Transverse colon (tissue), 4 donors: ENCODE data around the gene NECTIN2.

Experiments used
- EP300 ChIP-seq: sonication (generic); formaldehyde crosslinking; IDR thresholded peaks from one replicate; pipeline ENCODE4 v1.6.1; 2017; ENCODE audit warnings: antibody characterized with exemption, low read depth
- POLR2A ChIP-seq: fragments of 450-650 bp; IDR thresholded peaks from one replicate; pipeline ENCODE4 v1.6.1; 2016; ENCODE audit warnings: antibody characterized with exemption, mild to moderate bottlenecking, moderate library complexity
- POLR2AphosphoS5 ChIP-seq, 3 donors: sonication (generic); formaldehyde crosslinking; IDR thresholded peaks; one replicate each; pipeline ENCODE4 v1.6.1; 2016; ENCODE audit warnings: antibody characterized with exemption in 3 of 3
- TF ChIP-seq, protein P1 (sequence below), 5 experiments: fragments of 200-600 bp in 3 of 5; fragments of 450-650 bp in 2 of 5; sonication (generic) in 3 of 5; IDR thresholded peaks; 1 replicate in 2 of 5; 2 replicates in 3 of 5; pipeline ENCODE4 v1.5.1; 2016 to 2017; ENCODE audit warnings: antibody characterized with exemption in 5 of 5, inconsistent platforms in 3 of 5, mild to moderate bottlenecking in 2 of 5, moderate library complexity in 1 of 5

DNA sequence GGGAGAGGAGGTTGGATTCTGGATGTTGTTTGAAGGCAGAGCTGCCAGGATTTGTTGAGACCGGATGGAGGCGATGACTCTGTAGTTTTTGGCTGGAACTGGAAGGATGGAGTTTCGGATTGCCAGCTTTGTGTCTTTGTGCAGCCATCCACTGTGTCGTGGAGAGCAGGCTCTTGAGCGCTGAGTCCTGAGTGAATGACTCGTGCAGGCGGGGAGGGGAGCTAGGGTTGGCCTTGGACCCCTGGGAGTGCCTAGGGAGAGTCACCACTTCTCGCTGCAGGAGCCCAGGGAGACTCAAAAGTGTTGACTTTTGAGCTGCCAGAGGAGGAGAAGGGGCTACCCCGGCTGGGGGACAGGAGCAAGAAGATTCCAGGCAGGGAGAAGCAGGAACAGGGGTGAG is 48.8 kb downstream of the NECTIN2 start:
- TF ChIP-seq POLR2AphosphoS5 (IDR thresholded peaks at IDR 0.05) (no peak), POLR2A (no peak), EP300 (no peak)
- TF ChIP-seq, protein P1, sequence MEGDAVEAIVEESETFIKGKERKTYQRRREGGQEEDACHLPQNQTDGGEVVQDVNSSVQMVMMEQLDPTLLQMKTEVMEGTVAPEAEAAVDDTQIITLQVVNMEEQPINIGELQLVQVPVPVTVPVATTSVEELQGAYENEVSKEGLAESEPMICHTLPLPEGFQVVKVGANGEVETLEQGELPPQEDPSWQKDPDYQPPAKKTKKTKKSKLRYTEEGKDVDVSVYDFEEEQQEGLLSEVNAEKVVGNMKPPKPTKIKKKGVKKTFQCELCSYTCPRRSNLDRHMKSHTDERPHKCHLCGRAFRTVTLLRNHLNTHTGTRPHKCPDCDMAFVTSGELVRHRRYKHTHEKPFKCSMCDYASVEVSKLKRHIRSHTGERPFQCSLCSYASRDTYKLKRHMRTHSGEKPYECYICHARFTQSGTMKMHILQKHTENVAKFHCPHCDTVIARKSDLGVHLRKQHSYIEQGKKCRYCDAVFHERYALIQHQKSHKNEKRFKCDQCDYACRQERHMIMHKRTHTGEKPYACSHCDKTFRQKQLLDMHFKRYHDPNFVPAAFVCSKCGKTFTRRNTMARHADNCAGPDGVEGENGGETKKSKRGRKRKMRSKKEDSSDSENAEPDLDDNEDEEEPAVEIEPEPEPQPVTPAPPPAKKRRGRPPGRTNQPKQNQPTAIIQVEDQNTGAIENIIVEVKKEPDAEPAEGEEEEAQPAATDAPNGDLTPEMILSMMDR (IDR thresholded peaks at IDR 0.05) = no peak
